Spleen (tissue), 7 donors: ENCODE results near the gene KRT27.

ENCODE experiments used
- POLR2A ChIP-seq, 3 donors: fragments of 450-650 bp; IDR thresholded peaks; one replicate each; pipeline ENCODE4 v1.5.1; 2017; ENCODE audit warnings: antibody characterized with exemption in 3 of 3, mild to moderate bottlenecking in 1 of 3
- TF ChIP-seq, protein P1 (sequence below), 11 experiments: fragments of 200-600 bp in 7 of 11; fragments of 450-650 bp in 4 of 11; sonication (generic) in 4 of 11; IDR thresholded peaks in 8 of 11; conservative IDR thresholded peaks in 3 of 11; 1 replicate in 7 of 11; 2 replicates in 4 of 11; pipeline versions ENCODE4 v1.4.0 to v1.8.0; 2016 to 2021; ENCODE audit warnings: antibody characterized with exemption in 11 of 11, inconsistent platforms in 4 of 11, mild to moderate bottlenecking in 1 of 11
- donor health status: DM: no; HTN: no; CAD: no; lungs with moderate emphysema.
- donor health status: DM: no; HTN: no; CAD: no.
- donor health status: DM: no; HTN: no; CAD: no.

DNA sequence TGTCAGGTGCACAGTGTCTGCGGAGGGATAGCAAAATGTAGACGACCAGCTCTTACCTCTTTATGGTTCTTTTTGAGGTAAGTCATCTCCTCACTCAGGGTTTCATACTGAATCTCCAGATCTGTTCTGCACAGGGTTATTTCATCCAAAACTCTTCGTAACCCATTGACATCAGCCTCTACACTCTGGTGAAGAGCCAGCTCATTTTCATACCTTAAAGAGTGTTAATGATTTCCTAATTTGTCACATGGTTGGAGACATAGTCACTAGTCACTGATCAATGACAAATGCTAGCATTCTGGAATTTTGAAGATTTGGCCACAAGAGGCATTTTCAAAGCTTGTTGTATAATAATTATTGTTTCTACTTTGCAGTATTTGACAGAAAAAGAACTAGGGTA is 28.5 kb downstream of the KRT27 start:
- no peak for TF ChIP-seq POLR2A (IDR thresholded peaks at IDR 0.05)
- TF ChIP-seq, protein P1, sequence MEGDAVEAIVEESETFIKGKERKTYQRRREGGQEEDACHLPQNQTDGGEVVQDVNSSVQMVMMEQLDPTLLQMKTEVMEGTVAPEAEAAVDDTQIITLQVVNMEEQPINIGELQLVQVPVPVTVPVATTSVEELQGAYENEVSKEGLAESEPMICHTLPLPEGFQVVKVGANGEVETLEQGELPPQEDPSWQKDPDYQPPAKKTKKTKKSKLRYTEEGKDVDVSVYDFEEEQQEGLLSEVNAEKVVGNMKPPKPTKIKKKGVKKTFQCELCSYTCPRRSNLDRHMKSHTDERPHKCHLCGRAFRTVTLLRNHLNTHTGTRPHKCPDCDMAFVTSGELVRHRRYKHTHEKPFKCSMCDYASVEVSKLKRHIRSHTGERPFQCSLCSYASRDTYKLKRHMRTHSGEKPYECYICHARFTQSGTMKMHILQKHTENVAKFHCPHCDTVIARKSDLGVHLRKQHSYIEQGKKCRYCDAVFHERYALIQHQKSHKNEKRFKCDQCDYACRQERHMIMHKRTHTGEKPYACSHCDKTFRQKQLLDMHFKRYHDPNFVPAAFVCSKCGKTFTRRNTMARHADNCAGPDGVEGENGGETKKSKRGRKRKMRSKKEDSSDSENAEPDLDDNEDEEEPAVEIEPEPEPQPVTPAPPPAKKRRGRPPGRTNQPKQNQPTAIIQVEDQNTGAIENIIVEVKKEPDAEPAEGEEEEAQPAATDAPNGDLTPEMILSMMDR (IDR thresholded peaks at IDR 0.05 in 8 of 11, conservative IDR thresholded peaks at IDR 0.05 in 3 of 11) = no peak
